ENCODE measurements around the gene PRKN. TPM values are rescaled to one million over a fixed set of nuclear protein-coding genes. Genes with fewer than 3 reads are reported as not detected.
A peak's percentile ranks its signal among the peaks of the same experiment; 100 is the strongest.

Gene PRKN
- total and polyA plus RNA-seq, 2 donors (not counting 1 experiment from before 2014, with no cell fraction given), result 0.43 to 4.6 TPM

DNA sequence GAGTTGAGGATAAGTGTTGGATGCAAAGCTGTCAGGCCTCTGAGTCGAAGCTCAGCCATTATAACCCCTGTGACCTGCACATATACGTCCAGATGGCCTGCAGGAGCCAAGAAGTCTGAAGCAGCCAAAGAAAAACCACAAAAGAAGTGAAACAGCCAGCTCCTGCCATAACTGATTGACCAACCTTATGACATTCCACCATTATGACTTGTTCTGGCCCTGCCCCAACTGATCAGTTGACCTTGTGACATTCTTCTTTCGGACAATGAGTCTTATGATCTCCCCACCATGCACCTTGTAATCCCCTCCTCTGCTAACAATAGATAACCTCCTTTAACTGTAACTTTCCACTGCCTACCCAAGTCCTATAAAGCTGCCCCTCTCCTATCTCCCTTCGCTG, 1320.0 kb downstream of the PRKN start:
- peak; percentile 84 to 86 for DNase-seq (ENCODE audit: low read depth in 2 of 2)
- no peak overlapping the region for H3K4me2 ChIP-seq (ENCODE audit: extremely low read depth, insufficient read depth, low read length)
- H3K4me3 ChIP-seq (replicated peaks in 1 of 4; ENCODE audit: control extremely low read depth in 1 of 4, insufficient read depth in 1 of 4, low read depth in 3 of 4, low read length in 4 of 4), result no peak overlapping the region
- no peaks in the 10 kb centered on the region for H3K27me3 ChIP-seq (ENCODE audit: control insufficient read depth, insufficient read depth, low read length)
- no peaks in the 10 kb centered on the region for H3K9me3 ChIP-seq (ENCODE audit: control insufficient read depth, insufficient read depth, low read depth, low read length)
- H4K20me1 ChIP-seq (ENCODE audit: control insufficient read depth, extremely low read depth, insufficient read depth, low read length), result no peaks in the 10 kb centered on the region
- H3K79me2 ChIP-seq (ENCODE audit: control insufficient read depth, insufficient read depth, low read length), result no peaks in the 10 kb centered on the region
- H3K27ac ChIP-seq (ENCODE audit: insufficient read depth, low read length), result peak overlapping the region; percentile 26
- peaks cover 3% of the 10 kb centered on the region for H3K4me1 ChIP-seq (ENCODE audit: control insufficient read depth, extremely low read depth, insufficient read depth, low read length)
- no peaks in the 10 kb centered on the region for H3K36me3 ChIP-seq (ENCODE audit: control insufficient read depth, insufficient read depth, low read length)
- H2AFZ ChIP-seq (ENCODE audit: low read length), result no peak overlapping the region
- H3K9ac ChIP-seq (ENCODE audit: insufficient read depth, low read length), result no peak overlapping the region
- TF ChIP-seq, protein P1, sequence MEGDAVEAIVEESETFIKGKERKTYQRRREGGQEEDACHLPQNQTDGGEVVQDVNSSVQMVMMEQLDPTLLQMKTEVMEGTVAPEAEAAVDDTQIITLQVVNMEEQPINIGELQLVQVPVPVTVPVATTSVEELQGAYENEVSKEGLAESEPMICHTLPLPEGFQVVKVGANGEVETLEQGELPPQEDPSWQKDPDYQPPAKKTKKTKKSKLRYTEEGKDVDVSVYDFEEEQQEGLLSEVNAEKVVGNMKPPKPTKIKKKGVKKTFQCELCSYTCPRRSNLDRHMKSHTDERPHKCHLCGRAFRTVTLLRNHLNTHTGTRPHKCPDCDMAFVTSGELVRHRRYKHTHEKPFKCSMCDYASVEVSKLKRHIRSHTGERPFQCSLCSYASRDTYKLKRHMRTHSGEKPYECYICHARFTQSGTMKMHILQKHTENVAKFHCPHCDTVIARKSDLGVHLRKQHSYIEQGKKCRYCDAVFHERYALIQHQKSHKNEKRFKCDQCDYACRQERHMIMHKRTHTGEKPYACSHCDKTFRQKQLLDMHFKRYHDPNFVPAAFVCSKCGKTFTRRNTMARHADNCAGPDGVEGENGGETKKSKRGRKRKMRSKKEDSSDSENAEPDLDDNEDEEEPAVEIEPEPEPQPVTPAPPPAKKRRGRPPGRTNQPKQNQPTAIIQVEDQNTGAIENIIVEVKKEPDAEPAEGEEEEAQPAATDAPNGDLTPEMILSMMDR (conservative IDR thresholded peaks at IDR 0.05 in 1 of 2, IDR thresholded peaks at IDR 0.05 in 1 of 2; ENCODE audit: low read depth in 1 of 2, low read length in 2 of 2), result no peak
- TF ChIP-seq EZH2 (IDR thresholded peaks at IDR 0.05; ENCODE audit: low read length, missing control alignments), result no peak

DNA sequence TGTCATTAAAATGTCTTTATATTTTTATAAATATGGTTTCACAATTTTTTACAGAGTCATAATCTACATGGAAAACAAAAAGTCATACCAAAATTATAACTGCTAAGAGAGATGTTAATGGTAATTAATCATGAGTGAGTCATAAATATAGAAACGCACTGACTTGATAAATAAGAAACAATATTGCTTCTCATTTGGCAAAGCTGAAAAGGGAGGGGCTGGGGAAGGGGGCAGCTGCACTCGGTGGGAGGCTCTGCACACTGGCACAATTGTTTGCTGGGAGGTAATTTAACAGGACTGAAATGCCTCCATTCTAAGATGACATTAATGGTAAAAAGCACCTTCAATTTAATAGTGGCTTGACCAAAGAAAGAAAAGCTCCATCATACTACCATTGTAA, 1320.5 kb downstream of the PRKN start:
- Histone ChIP-seq H2AFZ (ENCODE audit: low read length) (no peak overlapping the region), H3K36me3 (ENCODE audit: control insufficient read depth, insufficient read depth, low read length) (no peaks in the 10 kb centered on the region), H3K4me2 (ENCODE audit: extremely low read depth, insufficient read depth, low read length) (no peak overlapping the region), H4K20me1 (ENCODE audit: control insufficient read depth, extremely low read depth, insufficient read depth, low read length) (no peaks in the 10 kb centered on the region), H3K27me3 (ENCODE audit: control insufficient read depth, insufficient read depth, low read length) (no peaks in the 10 kb centered on the region), H3K9me3 (ENCODE audit: control insufficient read depth, insufficient read depth, low read depth, low read length) (no peaks in the 10 kb centered on the region), H3K79me2 (ENCODE audit: control insufficient read depth, insufficient read depth, low read length) (no peaks in the 10 kb centered on the region), H3K9ac (ENCODE audit: insufficient read depth, low read length) (no peak overlapping the region), H3K4me1 (ENCODE audit: control insufficient read depth, extremely low read depth, insufficient read depth, low read length) (peaks cover 3% of the 10 kb centered on the region), H3K4me3 (replicated peaks in 1 of 4; ENCODE audit: control extremely low read depth in 1 of 4, insufficient read depth in 1 of 4, low read depth in 3 of 4, low read length in 4 of 4) (no peak overlapping the region), H3K27ac (ENCODE audit: insufficient read depth, low read length) (peak overlapping the region; percentile 26)
- DNase-seq (ENCODE audit: low read depth in 2 of 2), result peak in 1 of 2 donors; percentile 50
- TF ChIP-seq, protein P1 (conservative IDR thresholded peaks at IDR 0.05 in 1 of 2, IDR thresholded peaks at IDR 0.05 in 1 of 2; ENCODE audit: low read depth in 1 of 2, low read length in 2 of 2), result no peak
- TF ChIP-seq EZH2 (IDR thresholded peaks at IDR 0.05; ENCODE audit: low read length, missing control alignments), result no peak

DNA sequence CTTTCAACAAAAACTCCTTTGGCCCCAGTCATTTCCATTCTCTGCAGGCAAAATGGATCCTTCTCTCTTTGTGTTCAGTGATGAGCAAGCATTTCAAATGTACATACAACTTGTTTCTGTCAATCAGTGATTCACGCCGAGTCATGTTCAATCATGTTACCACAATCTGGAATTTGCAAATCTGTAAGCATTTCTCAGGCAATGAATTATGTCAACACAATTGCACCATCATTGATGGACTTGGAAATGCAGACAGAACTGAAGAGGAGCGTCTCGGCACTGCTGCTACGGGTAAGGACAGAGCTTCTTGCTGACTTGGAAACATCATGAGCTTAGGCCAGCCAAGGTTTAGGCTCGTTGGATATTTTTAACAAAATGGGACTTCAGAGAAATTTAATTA, 1320.9 kb downstream of the PRKN start:
- peak; percentile 92 to 96 for DNase-seq (ENCODE audit: low read depth in 2 of 2)
- Histone ChIP-seq H3K4me1 (ENCODE audit: control insufficient read depth, extremely low read depth, insufficient read depth, low read length) (peaks cover 3% of the 10 kb centered on the region), H3K27ac (ENCODE audit: insufficient read depth, low read length) (peak overlapping the region; percentile 15), H3K9ac (ENCODE audit: insufficient read depth, low read length) (no peak overlapping the region), H4K20me1 (ENCODE audit: control insufficient read depth, extremely low read depth, insufficient read depth, low read length) (no peaks in the 10 kb centered on the region), H3K27me3 (ENCODE audit: control insufficient read depth, insufficient read depth, low read length) (no peaks in the 10 kb centered on the region), H2AFZ (ENCODE audit: low read length) (no peak overlapping the region), H3K79me2 (ENCODE audit: control insufficient read depth, insufficient read depth, low read length) (no peaks in the 10 kb centered on the region), H3K4me3 (replicated peaks in 1 of 4; ENCODE audit: control extremely low read depth in 1 of 4, insufficient read depth in 1 of 4, low read depth in 3 of 4, low read length in 4 of 4) (peak overlapping the region in 1 of 4 experiments; percentile 22), H3K9me3 (ENCODE audit: control insufficient read depth, insufficient read depth, low read depth, low read length) (no peaks in the 10 kb centered on the region), H3K36me3 (ENCODE audit: control insufficient read depth, insufficient read depth, low read length) (no peaks in the 10 kb centered on the region), H3K4me2 (ENCODE audit: extremely low read depth, insufficient read depth, low read length) (peak overlapping the region; percentile 11)
- no peak for TF ChIP-seq EZH2 (IDR thresholded peaks at IDR 0.05; ENCODE audit: low read length, missing control alignments)
- TF ChIP-seq, protein P1 (conservative IDR thresholded peaks at IDR 0.05 in 1 of 2, IDR thresholded peaks at IDR 0.05 in 1 of 2; ENCODE audit: low read depth in 1 of 2, low read length in 2 of 2), result no peak

Measured in fibroblast of lung (primary cell).